Glutamatergic neuron (in vitro differentiated cells): ENCODE results near the gene POLN. TPM values are rescaled to one million over a fixed set of nuclear protein-coding genes. Genes with fewer than 3 reads are reported as not detected.

Experiments used
- DNase-seq: peaks from one replicate; pipeline ENCODE4 v3.0.0; 2022
- H3K27ac Mint-ChIP-seq: one replicate; pipeline ENCODE4 v1.8.0; 2020; ENCODE audit warnings: mild to moderate bottlenecking, mixed read lengths, inconsistent platforms; ENCODE audit not compliant: unreplicated experiment
- H3K27me3 Mint-ChIP-seq: one replicate; pipeline ENCODE4 v1.8.0; 2020; ENCODE audit warnings: mild to moderate bottlenecking, moderate library complexity, mixed read lengths, inconsistent platforms; ENCODE audit not compliant: unreplicated experiment
- H3K36me3 Mint-ChIP-seq: one replicate; pipeline ENCODE4 v1.8.0; 2020; ENCODE audit warnings: mild to moderate bottlenecking, mixed read lengths, inconsistent platforms; ENCODE audit not compliant: unreplicated experiment
- H3K4me1 Mint-ChIP-seq: one replicate; pipeline ENCODE4 v1.8.0; 2020; ENCODE audit warnings: mild to moderate bottlenecking, low read depth, mixed read lengths, inconsistent platforms; ENCODE audit not compliant: unreplicated experiment
- H3K4me3 Mint-ChIP-seq: one replicate; pipeline ENCODE4 v1.8.0; 2020; ENCODE audit warnings: mild to moderate bottlenecking, mixed read lengths, inconsistent platforms; ENCODE audit not compliant: unreplicated experiment
- H3K9me3 Mint-ChIP-seq: one replicate; pipeline ENCODE4 v1.8.0; 2020; ENCODE audit warnings: mild to moderate bottlenecking, moderate library complexity, mixed read lengths, inconsistent platforms; ENCODE audit not compliant: unreplicated experiment
- CTCF ChIP-seq: fragments of 200-600 bp; sonication (generic); IDR thresholded peaks from one replicate; pipeline ENCODE4 v1.5.0; 2021; ENCODE audit not compliant: partially characterized antibody, unreplicated experiment
- total RNA-seq: library from RNA; stranded (reverse); fragmentation: NEBNext Ultra II Directional; extraction: Animal tissue kit (Norgen Biotek cat#: 25700); gene quantifications from one replicate; pipeline ENCODE4 v1.2.1, GENCODE V29; 2021; ENCODE audit not compliant: unreplicated experiment

The POLN gene
- total RNA-seq, 1 donor from 2014 or later: 6.8 TPM

DNA sequence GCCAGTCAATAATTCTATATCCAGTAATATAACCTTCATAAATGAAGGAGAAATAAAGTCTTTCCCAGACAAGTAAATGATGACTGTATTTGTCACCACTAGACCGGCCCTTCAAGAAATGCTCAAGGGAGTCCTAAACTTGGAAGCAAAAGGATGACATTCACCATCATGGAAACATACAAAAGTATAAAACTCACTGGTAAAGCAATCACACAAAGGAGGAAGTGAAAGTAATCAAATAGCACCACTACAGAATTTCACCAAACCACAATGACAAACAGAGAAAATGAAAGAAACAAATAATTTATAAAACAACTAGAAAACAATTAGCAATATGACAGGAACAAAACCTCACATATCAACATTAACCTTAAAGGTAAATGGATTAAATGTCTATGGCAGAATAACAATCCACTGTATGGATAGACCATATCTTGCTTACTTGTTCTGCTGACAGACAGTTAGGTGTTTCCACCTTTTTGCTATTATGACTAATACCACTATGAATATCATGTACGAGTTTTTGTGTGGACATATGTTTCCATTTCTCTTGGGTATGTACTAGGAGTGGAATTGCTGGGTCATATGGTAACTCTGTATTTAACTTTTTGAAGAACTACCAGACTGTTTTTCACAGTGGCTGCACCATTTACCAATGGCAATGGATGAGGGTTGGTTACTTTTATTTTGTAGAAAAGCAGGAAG lies 137.9 kb downstream of the POLN start:
- peaks cover 24% of the 10 kb centered on the region for H3K36me3 Mint-ChIP-seq
- no peak overlapping the region for H3K4me3 Mint-ChIP-seq
- no peak overlapping the region for H3K27ac Mint-ChIP-seq
- no peaks in the 10 kb centered on the region for H3K4me1 Mint-ChIP-seq
- peaks cover 7% of the 10 kb centered on the region for H3K27me3 Mint-ChIP-seq
- peaks cover 14% of the 10 kb centered on the region for H3K9me3 Mint-ChIP-seq
- no peak for DNase-seq
- no peak for TF ChIP-seq CTCF

GRCh38 chr4:2103127-2103842 lies 138.6 kb downstream of the POLN start:
- Mint-ChIP-seq H3K36me3 (peaks cover 24% of the 10 kb centered on the region), H3K27ac (no peak overlapping the region), H3K4me1 (no peaks in the 10 kb centered on the region), H3K4me3 (no peak overlapping the region), H3K9me3 (peaks cover 13% of the 10 kb centered on the region), H3K27me3 (peaks cover 5% of the 10 kb centered on the region)
- no peak for TF ChIP-seq CTCF
- no peak for DNase-seq

- no peaks in the 10 kb centered on the region for H3K4me1 Mint-ChIP-seq
- peaks cover 5% of the 10 kb centered on the region for H3K27me3 Mint-ChIP-seq
- H3K9me3 Mint-ChIP-seq: peaks cover 13% of the 10 kb centered on the region
- TF ChIP-seq CTCF: no peak
- no peak overlapping the region for H3K4me3 Mint-ChIP-seq
- DNase-seq: no peak
- peaks cover 24% of the 10 kb centered on the region for H3K36me3 Mint-ChIP-seq
- H3K27ac Mint-ChIP-seq: no peak overlapping the region
Measured at GRCh38 chr4:2102045-2102883, 139.7 kb downstream of the POLN start.

GRCh38 chr4:2101346-2102044 lies 140.4 kb downstream of the POLN start:
- no peak overlapping the region for H3K27ac Mint-ChIP-seq
- H3K4me3 Mint-ChIP-seq: no peak overlapping the region
- H3K4me1 Mint-ChIP-seq: no peaks in the 10 kb centered on the region
- no peak for TF ChIP-seq CTCF
- no peak for DNase-seq
- H3K9me3 Mint-ChIP-seq: peaks cover 13% of the 10 kb centered on the region
- peaks cover 31% of the 10 kb centered on the region for H3K36me3 Mint-ChIP-seq
- peaks cover 5% of the 10 kb centered on the region for H3K27me3 Mint-ChIP-seq
